Glutamatergic neuron (in vitro differentiated cells): Measurements from ENCODE around the gene CD151. TPM values are rescaled to one million over a fixed set of nuclear protein-coding genes. Genes with fewer than 3 reads are reported as not detected.
A peak's percentile ranks its signal among the peaks of the same experiment; 100 is the strongest.

ENCODE experiments used
- DNase-seq: peaks from one replicate; pipeline ENCODE4 v3.0.0; 2022
- H3K27ac Mint-ChIP-seq: one replicate; pipeline ENCODE4 v1.8.0; 2020; ENCODE audit warnings: mild to moderate bottlenecking, mixed read lengths, inconsistent platforms; ENCODE audit not compliant: unreplicated experiment
- H3K27me3 Mint-ChIP-seq: one replicate; pipeline ENCODE4 v1.8.0; 2020; ENCODE audit warnings: mild to moderate bottlenecking, moderate library complexity, mixed read lengths, inconsistent platforms; ENCODE audit not compliant: unreplicated experiment
- H3K36me3 Mint-ChIP-seq: one replicate; pipeline ENCODE4 v1.8.0; 2020; ENCODE audit warnings: mild to moderate bottlenecking, mixed read lengths, inconsistent platforms; ENCODE audit not compliant: unreplicated experiment
- H3K4me1 Mint-ChIP-seq: one replicate; pipeline ENCODE4 v1.8.0; 2020; ENCODE audit warnings: mild to moderate bottlenecking, low read depth, mixed read lengths, inconsistent platforms; ENCODE audit not compliant: unreplicated experiment
- H3K4me3 Mint-ChIP-seq: one replicate; pipeline ENCODE4 v1.8.0; 2020; ENCODE audit warnings: mild to moderate bottlenecking, mixed read lengths, inconsistent platforms; ENCODE audit not compliant: unreplicated experiment
- H3K9me3 Mint-ChIP-seq: one replicate; pipeline ENCODE4 v1.8.0; 2020; ENCODE audit warnings: mild to moderate bottlenecking, moderate library complexity, mixed read lengths, inconsistent platforms; ENCODE audit not compliant: unreplicated experiment
- total RNA-seq: library from RNA; stranded (reverse); fragmentation: NEBNext Ultra II Directional; extraction: Animal tissue kit (Norgen Biotek cat#: 25700); gene quantifications from one replicate; pipeline ENCODE4 v1.2.1, GENCODE V29; 2021; ENCODE audit not compliant: unreplicated experiment
- TF ChIP-seq, protein P1 (sequence below): fragments of 200-600 bp; sonication (generic); IDR thresholded peaks from one replicate; pipeline ENCODE4 v1.5.0; 2021; ENCODE audit not compliant: partially characterized antibody, unreplicated experiment

Gene CD151
- total RNA-seq, 1 donor from 2014 or later, result 346 TPM

DNA sequence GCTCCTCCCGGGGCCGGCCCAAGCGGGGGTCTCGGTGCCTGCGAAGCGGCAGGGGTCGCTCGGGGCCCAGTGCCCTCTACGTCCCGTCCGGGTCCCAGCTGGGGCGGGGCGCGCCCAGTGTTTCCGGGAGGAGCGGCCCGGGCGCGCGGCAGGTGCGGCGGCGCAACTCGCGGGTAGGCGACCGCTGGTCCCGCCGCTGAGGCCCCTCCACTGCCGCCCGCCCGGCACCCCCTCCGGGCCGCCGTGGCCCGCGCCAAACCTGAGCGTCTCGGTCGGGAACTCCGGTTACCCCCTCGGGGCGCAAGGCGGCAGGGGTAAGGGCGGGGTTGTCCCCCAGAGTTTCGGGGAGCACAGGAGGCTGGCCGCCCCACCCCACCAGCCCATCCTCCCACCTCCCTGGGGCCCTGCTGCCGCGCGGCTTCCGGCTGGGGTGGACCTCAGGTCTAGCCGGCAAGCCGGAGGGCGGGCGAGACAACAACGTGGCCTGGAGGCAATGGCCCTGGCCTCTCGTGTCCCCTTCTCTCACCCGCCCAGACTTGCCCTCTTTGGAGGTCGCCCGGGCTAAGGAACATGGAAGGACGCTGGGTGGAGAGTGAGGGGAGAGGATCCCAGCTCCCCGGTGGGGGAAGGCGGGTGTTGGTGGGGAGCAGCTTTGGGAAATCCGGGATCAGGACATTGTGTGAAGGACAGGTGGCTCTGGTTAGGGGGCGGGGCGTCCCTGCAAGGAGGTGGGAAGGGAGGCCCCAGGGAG lies 5.4 kb upstream of the CD151 start:
- peak overlapping the region; percentile 71 for H3K4me3 Mint-ChIP-seq

DNA sequence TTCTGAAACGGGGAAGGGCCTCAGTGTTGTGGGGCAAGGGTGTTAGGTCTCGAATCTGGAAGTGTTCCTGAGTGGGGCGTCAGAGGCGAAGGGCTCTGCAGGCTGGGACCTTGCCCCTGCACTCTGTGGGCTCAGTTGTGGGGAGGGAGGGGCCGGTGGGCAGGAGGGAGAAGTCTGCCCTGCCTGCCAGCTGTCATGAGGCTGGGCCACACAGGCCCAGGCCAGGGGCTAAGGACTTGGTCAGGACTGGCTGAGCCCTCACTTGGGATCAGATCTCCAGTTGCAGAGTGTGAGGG lies 4.9 kb upstream of the CD151 start, which contains the start of gene CRACR2B:
Gene CRACR2B (plus strand): TSS at position 23 of the 296 bp plus-strand sequence. CDS start 689 bp downstream, outside the sequence.
- H3K4me1 Mint-ChIP-seq, result peaks cover 11% of the 10 kb centered on the region
- H3K27ac Mint-ChIP-seq, result no peak within 1 kb of the TSS
- H3K36me3 Mint-ChIP-seq, result no peaks in the 10 kb centered on the region
- no peak for DNase-seq
- H3K9me3 Mint-ChIP-seq, result peaks cover 7% of the 10 kb centered on the region
- H3K4me3 Mint-ChIP-seq, result peak within 1 kb of the TSS; percentile 74
- H3K27me3 Mint-ChIP-seq, result peaks cover 15% of the 10 kb centered on the region
- TF ChIP-seq, protein P1, sequence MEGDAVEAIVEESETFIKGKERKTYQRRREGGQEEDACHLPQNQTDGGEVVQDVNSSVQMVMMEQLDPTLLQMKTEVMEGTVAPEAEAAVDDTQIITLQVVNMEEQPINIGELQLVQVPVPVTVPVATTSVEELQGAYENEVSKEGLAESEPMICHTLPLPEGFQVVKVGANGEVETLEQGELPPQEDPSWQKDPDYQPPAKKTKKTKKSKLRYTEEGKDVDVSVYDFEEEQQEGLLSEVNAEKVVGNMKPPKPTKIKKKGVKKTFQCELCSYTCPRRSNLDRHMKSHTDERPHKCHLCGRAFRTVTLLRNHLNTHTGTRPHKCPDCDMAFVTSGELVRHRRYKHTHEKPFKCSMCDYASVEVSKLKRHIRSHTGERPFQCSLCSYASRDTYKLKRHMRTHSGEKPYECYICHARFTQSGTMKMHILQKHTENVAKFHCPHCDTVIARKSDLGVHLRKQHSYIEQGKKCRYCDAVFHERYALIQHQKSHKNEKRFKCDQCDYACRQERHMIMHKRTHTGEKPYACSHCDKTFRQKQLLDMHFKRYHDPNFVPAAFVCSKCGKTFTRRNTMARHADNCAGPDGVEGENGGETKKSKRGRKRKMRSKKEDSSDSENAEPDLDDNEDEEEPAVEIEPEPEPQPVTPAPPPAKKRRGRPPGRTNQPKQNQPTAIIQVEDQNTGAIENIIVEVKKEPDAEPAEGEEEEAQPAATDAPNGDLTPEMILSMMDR, result no peak

More for the DNA sequence above, 5.4 kb upstream of the CD151 start:
- Mint-ChIP-seq H3K4me1 (peaks cover 11% of the 10 kb centered on the region), H3K27me3 (peaks cover 17% of the 10 kb centered on the region), H3K27ac (no peak overlapping the region), H3K36me3 (no peaks in the 10 kb centered on the region), H3K9me3 (peaks cover 7% of the 10 kb centered on the region)
- DNase-seq, result peak; percentile 53
- TF ChIP-seq, protein P1, result no peak

DNA sequence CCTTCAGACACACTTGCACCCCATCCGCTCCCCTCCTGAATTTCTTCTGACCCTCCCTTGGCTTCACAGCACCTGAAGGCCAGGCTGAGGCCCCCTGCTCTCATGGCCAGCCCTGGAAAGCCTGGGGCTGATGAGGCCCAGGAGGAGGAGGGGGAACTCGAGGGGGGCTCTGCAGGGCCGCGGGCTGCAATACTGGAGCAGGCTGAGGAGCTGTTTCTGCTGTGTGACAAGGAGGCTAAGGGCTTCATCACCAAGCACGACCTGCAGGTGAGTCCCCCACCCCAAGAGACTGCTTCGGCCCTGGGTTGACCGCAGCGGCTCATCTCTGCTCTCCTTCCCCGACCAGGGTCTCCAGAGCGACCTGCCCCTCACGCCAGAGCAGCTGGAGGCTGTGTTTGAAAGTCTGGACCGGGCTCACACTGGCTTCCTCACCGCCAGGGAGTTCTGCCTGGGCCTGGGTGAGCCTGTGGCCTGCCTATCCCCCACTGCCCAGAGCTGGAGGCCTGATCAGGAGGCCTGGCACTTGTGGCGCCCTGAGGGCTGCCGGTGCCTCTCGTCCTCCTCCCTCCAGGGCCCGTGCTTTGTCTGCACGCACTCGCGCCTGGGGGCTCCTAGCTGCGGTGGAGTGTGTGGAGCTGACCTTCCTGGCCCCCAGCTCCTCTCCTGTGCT lies 4.1 kb upstream of the CD151 start:
- DNase-seq, result peak; percentile 40
- H3K4me3 Mint-ChIP-seq, result peak overlapping the region; percentile 71
- H3K9me3 Mint-ChIP-seq, result peaks cover 7% of the 10 kb centered on the region
- TF ChIP-seq, protein P1, result no peak
- H3K27ac Mint-ChIP-seq, result no peak overlapping the region
- H3K36me3 Mint-ChIP-seq, result no peaks in the 10 kb centered on the region
- peaks cover 11% of the 10 kb centered on the region for H3K4me1 Mint-ChIP-seq
- peaks cover 14% of the 10 kb centered on the region for H3K27me3 Mint-ChIP-seq

DNA sequence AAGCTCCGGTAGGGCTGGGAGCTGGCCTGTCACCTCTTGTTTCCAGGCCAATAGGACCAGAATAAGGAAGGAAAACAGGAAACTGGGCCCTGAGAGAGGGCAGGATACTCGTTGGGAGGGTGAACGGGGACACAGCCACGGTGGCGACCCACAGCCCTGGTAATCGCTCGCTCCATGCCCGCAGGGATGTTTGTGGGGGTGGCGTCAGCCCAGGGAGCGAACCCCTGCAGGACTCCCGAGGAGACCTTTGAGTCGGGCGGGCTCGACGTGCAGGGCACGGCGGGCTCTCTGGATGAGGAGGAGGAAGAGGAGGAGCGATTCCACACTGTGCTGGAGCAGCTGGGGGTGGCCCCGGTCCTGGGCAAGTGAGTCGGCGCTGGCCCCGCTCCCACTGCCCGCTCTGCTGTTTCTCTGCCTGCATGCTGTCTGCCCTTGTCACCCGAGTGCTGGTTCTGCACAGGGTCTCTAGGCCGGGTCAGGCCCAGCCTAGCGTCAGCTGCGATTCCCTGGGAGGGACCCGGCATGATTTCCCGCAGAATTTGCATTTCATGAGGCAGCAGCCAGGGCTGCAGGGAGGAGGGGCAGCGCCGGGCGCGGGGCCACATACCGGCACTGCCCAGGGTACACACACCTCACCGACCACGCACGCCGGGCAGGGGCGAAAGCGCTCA lies 3.4 kb upstream of the CD151 start:
- Mint-ChIP-seq H3K4me1 (peaks cover 11% of the 10 kb centered on the region), H3K9me3 (peaks cover 11% of the 10 kb centered on the region), H3K27me3 (peaks cover 20% of the 10 kb centered on the region), H3K36me3 (no peaks in the 10 kb centered on the region), H3K4me3 (peak overlapping the region; percentile 65), H3K27ac (no peak overlapping the region)
- TF ChIP-seq, protein P1, result no peak
- DNase-seq, result peak; percentile 32

DNA sequence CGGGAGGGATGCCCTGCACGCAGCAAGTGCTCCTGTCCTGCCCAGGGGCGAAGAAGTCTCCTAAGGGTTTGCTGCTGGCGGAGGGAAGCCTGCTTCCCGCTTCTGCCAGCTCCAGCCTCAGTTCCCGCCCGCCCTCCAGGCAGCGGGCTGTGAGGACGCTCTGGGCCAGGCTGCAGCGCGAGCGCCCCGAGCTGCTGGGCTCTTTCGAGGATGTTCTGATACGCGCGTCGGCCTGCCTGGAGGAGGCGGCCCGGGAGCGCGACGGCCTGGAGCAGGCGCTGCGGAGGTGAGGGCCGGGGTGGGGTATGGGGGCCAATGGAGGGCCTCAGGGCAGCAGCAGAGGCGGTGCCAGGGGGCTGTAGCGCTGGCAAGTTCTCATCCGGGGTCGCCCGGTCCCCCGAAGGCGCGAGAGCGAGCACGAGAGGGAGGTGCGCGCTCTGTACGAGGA lies 2.9 kb upstream of the CD151 start:
- Mint-ChIP-seq H3K9me3 (peaks cover 11% of the 10 kb centered on the region), H3K36me3 (no peaks in the 10 kb centered on the region), H3K27me3 (peaks cover 20% of the 10 kb centered on the region), H3K27ac (no peak overlapping the region), H3K4me1 (peaks cover 11% of the 10 kb centered on the region), H3K4me3 (no peak overlapping the region)
- TF ChIP-seq, protein P1, result no peak
- no peak for DNase-seq
